ENCODE data around the gene ADSS1.

ADSS1 gene

GRCh38 chr14:104683653-104684448 lies 40.2 kb upstream of the ADSS1 start:
- no peak for DNase-seq
- TF ChIP-seq GATA1 (IDR thresholded peaks at IDR 0.05; ENCODE audit: low read depth, low read length) = no peak
- no peak for TF ChIP-seq POLR2A (IDR thresholded peaks at IDR 0.05; ENCODE audit: low read length)

GRCh38 chr14:104684449-104684821 lies 39.6 kb upstream of the ADSS1 start:
- DNase-seq = no peak
- TF ChIP-seq GATA1 (IDR thresholded peaks at IDR 0.05; ENCODE audit: low read depth, low read length) (no peak), POLR2A (IDR thresholded peaks at IDR 0.05; ENCODE audit: low read length) (no peak)

- TF ChIP-seq POLR2A (IDR thresholded peaks at IDR 0.05; ENCODE audit: low read length) (no peak), GATA1 (IDR thresholded peaks at IDR 0.05; ENCODE audit: low read depth, low read length) (no peak)
- no peak for DNase-seq
Measured at GRCh38 chr14:104685216-104685997, 38.6 kb upstream of the ADSS1 start.

- TF ChIP-seq POLR2A (IDR thresholded peaks at IDR 0.05; ENCODE audit: low read length) (no peak), GATA1 (IDR thresholded peaks at IDR 0.05; ENCODE audit: low read depth, low read length) (no peak)
- DNase-seq = no peak
Measured at GRCh38 chr14:104685998-104686610, 37.9 kb upstream of the ADSS1 start.

GRCh38 chr14:104686624-104687517 lies 37.2 kb upstream of the ADSS1 start:
- no peak for DNase-seq
- no peak for TF ChIP-seq POLR2A (IDR thresholded peaks at IDR 0.05; ENCODE audit: low read length)

- DNase-seq = no peak
- TF ChIP-seq POLR2A (IDR thresholded peaks at IDR 0.05; ENCODE audit: low read length) = no peak
- TF ChIP-seq GATA1 (IDR thresholded peaks at IDR 0.05; ENCODE audit: low read depth, low read length) = no peak
Measured at GRCh38 chr14:104687601-104688504, 36.2 kb upstream of the ADSS1 start.

- TF ChIP-seq GATA1 (IDR thresholded peaks at IDR 0.05; ENCODE audit: low read depth, low read length) = no peak
- TF ChIP-seq POLR2A (IDR thresholded peaks at IDR 0.05; ENCODE audit: low read length) = no peak
- DNase-seq = peak; percentile 21 to 25
Measured at GRCh38 chr14:104688505-104689108, 35.4 kb upstream of the ADSS1 start.

GRCh38 chr14:104689109-104689880 lies 34.7 kb upstream of the ADSS1 start, which contains the start of gene INF2:
Gene INF2 (plus strand): TSS chr14:104689618. CDS start chr14:104701366, 11,748 bp downstream.
- peak; percentile 61 to 67 for DNase-seq
- TF ChIP-seq POLR2A (IDR thresholded peaks at IDR 0.05; ENCODE audit: low read length) (peak; percentile 38), GATA1 (IDR thresholded peaks at IDR 0.05; ENCODE audit: low read depth, low read length) (no peak)

GRCh38 chr14:104689881-104690711 lies 33.9 kb upstream of the ADSS1 start:
- no peak for DNase-seq
- no peak for TF ChIP-seq GATA1 (IDR thresholded peaks at IDR 0.05; ENCODE audit: low read depth, low read length)
- TF ChIP-seq POLR2A (IDR thresholded peaks at IDR 0.05; ENCODE audit: low read length) = no peak

GRCh38 chr14:104690861-104691455 lies 33.1 kb upstream of the ADSS1 start:
- DNase-seq = no peak
- no peak for TF ChIP-seq GATA1 (IDR thresholded peaks at IDR 0.05; ENCODE audit: low read depth, low read length)
- no peak for TF ChIP-seq POLR2A (IDR thresholded peaks at IDR 0.05; ENCODE audit: low read length)

All from erythroblast (primary cell).